ENCODE measurements around the gene RANBP2. TPM values are rescaled to one million over a fixed set of nuclear protein-coding genes. Genes with fewer than 3 reads are reported as not detected.
"Not testable (repeated sequence)": the region's sequence is repeated elsewhere in the genome, so short reads cannot be mapped to it uniquely, and the experiment has no call there.

Gene RANBP2
- polyA plus RNA-seq, 1 donor from 2014 or later = 38.8 TPM

DNA sequence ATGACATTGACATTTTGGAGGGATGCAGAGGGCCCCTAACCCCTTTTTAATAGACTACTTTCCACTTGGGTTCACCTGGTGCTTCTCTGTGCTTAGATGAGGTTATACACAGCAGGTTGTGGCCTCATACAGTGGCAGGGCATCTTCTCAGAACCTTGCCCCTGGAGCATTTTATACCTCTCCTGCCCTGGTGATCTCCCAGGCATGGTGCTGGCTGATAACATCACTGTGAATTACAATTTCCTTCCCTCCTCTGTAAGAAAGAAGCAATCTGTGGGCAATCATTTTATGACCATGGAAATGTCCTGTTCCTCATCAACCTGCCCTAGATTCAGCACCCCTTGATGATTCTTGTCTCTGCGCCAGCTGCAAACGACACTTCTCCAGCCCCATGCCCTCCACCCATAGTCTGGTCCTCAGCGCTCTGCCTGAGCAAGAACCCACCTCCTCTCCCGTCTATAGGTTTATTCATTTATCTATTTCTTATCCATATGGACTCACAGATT lies 42.0 kb upstream of the RANBP2 start:
- H4K20me1 ChIP-seq (ENCODE audit: insufficient read depth); H3K79me2 ChIP-seq (replicated peaks; ENCODE audit: insufficient read depth, low read length); H3K9ac ChIP-seq (ENCODE audit: low read length); H3K4me2 ChIP-seq (ENCODE audit: low read length); H3K9me2 ChIP-seq (ENCODE audit: insufficient read depth, low read length); H3K4me3 ChIP-seq (ENCODE audit: low read length); H3K27me3 ChIP-seq (ENCODE audit: insufficient read depth, low read depth, low read length); H3K9me3 ChIP-seq (ENCODE audit: low read length); H3K27ac ChIP-seq (ENCODE audit: low read length); H3K36me3 ChIP-seq (ENCODE audit: insufficient read depth, low read length); H3F3A ChIP-seq (ENCODE audit: insufficient read depth, low read length, poor library complexity, severe bottlenecking); H2AFZ ChIP-seq (ENCODE audit: low read depth, low read length): not testable (repeated sequence)

DNA sequence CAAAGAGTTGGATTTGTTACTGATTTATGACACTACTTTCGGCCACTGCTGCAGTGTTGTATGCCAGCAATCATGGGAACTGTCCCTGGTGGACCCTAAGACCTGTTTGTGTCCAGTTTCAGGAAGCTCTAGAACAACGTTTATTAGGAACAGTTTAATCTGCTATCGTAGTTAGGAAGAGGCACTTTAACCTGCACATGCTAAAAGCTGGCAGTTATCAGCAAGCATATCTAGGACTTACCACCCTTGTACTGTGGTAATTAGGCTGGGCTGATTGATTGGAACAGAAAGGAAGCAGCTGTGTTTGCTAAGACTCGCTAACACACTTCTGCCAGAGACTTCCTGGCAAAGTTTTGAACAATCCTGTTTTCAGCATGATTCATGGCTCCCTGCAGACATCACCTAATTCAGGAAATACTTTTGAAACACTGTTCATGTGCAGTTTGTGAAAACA lies 41.1 kb upstream of the RANBP2 start:
- H3K9me3 ChIP-seq (ENCODE audit: low read length); H3K4me3 ChIP-seq (ENCODE audit: low read length); H2AFZ ChIP-seq (ENCODE audit: low read depth, low read length); H3K27me3 ChIP-seq (ENCODE audit: insufficient read depth, low read depth, low read length); H3K9me2 ChIP-seq (ENCODE audit: insufficient read depth, low read length); H3K9ac ChIP-seq (ENCODE audit: low read length); H3K36me3 ChIP-seq (ENCODE audit: insufficient read depth, low read length); H3F3A ChIP-seq (ENCODE audit: insufficient read depth, low read length, poor library complexity, severe bottlenecking); H3K79me2 ChIP-seq (replicated peaks; ENCODE audit: insufficient read depth, low read length); H3K27ac ChIP-seq (ENCODE audit: low read length); H3K4me2 ChIP-seq (ENCODE audit: low read length); H4K20me1 ChIP-seq (ENCODE audit: insufficient read depth): not testable (repeated sequence)

DNA sequence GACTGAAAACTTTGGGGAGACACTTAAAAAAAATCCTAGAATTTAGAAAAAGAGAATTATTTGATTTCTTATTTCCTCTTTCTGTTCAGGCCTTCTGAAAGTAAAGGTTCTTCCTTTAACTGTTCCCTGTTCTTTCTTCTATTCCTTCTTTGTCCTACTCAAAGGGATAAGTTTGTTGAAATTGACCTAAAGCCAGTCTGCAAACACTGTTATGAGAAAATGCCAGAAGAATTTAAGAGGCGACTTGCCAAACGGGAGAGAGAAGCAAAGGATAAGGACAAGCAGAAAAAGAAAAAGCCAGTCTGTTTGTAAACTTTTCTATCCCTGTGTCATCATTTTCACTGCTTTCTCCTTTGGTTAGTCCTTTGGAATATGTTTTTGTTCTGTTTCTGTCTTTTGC lies 38.5 kb upstream of the RANBP2 start:
- not testable (repeated sequence) for H3F3A ChIP-seq (ENCODE audit: insufficient read depth, low read length, poor library complexity, severe bottlenecking); H3K36me3 ChIP-seq (ENCODE audit: insufficient read depth, low read length); H2AFZ ChIP-seq (ENCODE audit: low read depth, low read length); H3K27ac ChIP-seq (ENCODE audit: low read length); H3K9ac ChIP-seq (ENCODE audit: low read length); H4K20me1 ChIP-seq (ENCODE audit: insufficient read depth); H3K9me2 ChIP-seq (ENCODE audit: insufficient read depth, low read length); H3K79me2 ChIP-seq (replicated peaks; ENCODE audit: insufficient read depth, low read length); H3K4me3 ChIP-seq (ENCODE audit: low read length); H3K4me2 ChIP-seq (ENCODE audit: low read length); H3K9me3 ChIP-seq (ENCODE audit: low read length); H3K27me3 ChIP-seq (ENCODE audit: insufficient read depth, low read depth, low read length)

DNA sequence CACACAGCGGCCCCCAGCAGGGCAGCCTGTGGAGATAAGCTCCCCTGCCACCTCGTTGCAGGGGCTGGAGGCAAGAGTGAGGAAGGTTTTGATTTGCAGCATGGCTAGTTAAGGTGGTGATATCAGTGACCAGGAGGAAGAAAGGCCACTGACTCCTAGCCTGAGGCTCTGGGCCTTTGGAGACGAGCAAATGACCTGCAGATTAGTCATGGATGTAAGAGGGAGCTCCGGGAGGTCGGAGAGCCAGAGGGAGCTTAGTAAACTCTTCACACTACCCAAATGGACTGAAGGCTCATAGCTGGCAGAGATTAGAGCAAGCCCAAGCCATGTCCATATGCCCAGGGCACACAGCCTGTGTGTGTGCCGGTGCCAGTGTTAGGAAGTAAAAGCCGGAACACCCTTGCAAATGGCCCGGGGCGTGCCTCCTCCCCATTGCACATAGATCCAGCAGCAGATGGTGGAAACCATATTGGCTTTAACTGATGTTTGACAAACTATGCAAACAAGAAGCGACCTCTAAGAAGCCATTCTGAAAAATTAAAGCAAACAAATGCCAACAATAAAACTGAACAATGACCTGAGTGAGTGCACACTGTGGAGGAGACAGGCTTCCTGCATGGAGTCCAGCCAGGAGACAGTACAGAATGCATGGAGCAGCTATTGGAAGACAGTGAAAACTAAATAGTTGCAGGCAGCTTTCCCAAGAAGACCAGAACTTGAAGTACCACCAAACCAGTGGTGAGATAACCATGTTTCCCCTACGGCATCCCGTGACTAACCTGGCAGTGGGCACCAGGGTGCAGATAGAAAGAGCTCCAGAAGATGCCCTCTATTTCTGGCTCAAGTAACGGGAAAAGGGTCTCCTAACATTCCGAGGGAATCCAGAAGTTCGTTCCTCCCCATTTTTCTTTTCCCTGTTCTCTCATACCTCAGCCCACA lies 30.2 kb upstream of the RANBP2 start:
- not testable (repeated sequence) for H4K20me1 ChIP-seq (ENCODE audit: insufficient read depth); H2AFZ ChIP-seq (ENCODE audit: low read depth, low read length); H3F3A ChIP-seq (ENCODE audit: insufficient read depth, low read length, poor library complexity, severe bottlenecking); H3K4me3 ChIP-seq (ENCODE audit: low read length); H3K9me3 ChIP-seq (ENCODE audit: low read length); H3K9me2 ChIP-seq (ENCODE audit: insufficient read depth, low read length); H3K36me3 ChIP-seq (ENCODE audit: insufficient read depth, low read length); H3K27ac ChIP-seq (ENCODE audit: low read length); H3K27me3 ChIP-seq (ENCODE audit: insufficient read depth, low read depth, low read length); H3K9ac ChIP-seq (ENCODE audit: low read length); H3K4me2 ChIP-seq (ENCODE audit: low read length); H3K79me2 ChIP-seq (replicated peaks; ENCODE audit: insufficient read depth, low read length)

DNA sequence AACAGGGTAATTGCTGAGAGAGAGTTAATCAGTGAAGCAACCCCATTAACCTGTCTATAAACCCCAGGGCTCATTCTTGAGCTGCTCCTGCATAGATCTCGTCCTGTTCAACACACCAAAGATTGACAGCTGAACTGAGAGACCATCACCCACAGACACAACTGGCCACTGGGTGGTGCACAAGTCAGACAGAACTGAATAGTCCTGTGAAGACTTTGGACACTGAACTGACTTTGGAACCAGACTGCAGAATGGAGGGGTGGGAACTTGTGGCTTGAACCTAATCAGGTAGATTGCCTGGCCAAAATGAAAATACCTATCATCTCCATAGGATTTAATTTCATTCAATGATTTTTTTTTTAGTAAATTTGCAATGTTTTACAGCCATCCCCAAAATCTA lies 29.3 kb upstream of the RANBP2 start:
- H3K9me2 ChIP-seq (ENCODE audit: insufficient read depth, low read length); H3K36me3 ChIP-seq (ENCODE audit: insufficient read depth, low read length); H3K27ac ChIP-seq (ENCODE audit: low read length); H3K4me3 ChIP-seq (ENCODE audit: low read length); H2AFZ ChIP-seq (ENCODE audit: low read depth, low read length); H3K27me3 ChIP-seq (ENCODE audit: insufficient read depth, low read depth, low read length); H3K4me2 ChIP-seq (ENCODE audit: low read length); H3K9ac ChIP-seq (ENCODE audit: low read length); H3K9me3 ChIP-seq (ENCODE audit: low read length); H3F3A ChIP-seq (ENCODE audit: insufficient read depth, low read length, poor library complexity, severe bottlenecking); H3K79me2 ChIP-seq (replicated peaks; ENCODE audit: insufficient read depth, low read length); H4K20me1 ChIP-seq (ENCODE audit: insufficient read depth): not testable (repeated sequence)
